ENCODE measurements around the gene SOST. TPM values are rescaled to one million over a fixed set of nuclear protein-coding genes. Genes with fewer than 3 reads are reported as not detected.

Gene SOST
- total RNA-seq, 4 donors from 2014 or later = not detected

DNA sequence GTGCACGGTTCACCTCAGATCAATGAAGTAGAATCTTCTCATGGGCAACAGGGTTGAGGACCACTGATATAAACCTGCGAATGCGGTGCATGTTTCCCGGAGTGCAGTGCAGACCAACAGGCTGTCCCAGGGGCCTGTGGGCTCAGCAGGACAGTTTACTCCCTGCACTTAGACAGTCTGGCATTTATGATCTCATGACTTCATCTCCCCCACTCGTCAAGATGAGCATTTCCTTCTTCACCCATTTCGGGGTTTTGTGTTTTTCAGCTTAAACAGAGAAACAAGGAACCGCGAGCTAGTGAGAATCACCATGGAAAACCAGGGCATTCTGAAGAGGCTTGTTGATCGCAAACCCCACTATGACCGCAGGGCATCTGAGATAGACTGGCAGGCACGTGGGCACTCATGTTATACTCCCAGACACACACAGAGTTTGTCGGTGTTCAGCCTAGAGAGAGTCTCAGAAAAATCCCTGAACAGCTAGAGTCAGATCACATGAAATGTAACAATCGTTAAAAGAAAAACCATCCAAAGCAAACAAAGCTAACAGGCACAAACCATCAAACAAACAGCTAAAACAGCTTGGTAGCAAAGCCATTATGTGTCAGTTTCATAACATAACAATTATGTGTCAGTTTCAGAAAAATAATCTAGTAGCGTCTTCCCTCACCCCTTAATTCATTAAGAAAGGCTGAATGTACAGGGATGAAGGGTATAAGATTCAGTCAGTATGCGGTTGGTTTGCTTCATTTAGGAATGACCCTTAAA lies 24.5 kb upstream of the SOST start:
- TF ChIP-seq, protein P1, sequence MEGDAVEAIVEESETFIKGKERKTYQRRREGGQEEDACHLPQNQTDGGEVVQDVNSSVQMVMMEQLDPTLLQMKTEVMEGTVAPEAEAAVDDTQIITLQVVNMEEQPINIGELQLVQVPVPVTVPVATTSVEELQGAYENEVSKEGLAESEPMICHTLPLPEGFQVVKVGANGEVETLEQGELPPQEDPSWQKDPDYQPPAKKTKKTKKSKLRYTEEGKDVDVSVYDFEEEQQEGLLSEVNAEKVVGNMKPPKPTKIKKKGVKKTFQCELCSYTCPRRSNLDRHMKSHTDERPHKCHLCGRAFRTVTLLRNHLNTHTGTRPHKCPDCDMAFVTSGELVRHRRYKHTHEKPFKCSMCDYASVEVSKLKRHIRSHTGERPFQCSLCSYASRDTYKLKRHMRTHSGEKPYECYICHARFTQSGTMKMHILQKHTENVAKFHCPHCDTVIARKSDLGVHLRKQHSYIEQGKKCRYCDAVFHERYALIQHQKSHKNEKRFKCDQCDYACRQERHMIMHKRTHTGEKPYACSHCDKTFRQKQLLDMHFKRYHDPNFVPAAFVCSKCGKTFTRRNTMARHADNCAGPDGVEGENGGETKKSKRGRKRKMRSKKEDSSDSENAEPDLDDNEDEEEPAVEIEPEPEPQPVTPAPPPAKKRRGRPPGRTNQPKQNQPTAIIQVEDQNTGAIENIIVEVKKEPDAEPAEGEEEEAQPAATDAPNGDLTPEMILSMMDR (IDR thresholded peaks at IDR 0.05; ENCODE audit: low read depth) = no peak

DNA sequence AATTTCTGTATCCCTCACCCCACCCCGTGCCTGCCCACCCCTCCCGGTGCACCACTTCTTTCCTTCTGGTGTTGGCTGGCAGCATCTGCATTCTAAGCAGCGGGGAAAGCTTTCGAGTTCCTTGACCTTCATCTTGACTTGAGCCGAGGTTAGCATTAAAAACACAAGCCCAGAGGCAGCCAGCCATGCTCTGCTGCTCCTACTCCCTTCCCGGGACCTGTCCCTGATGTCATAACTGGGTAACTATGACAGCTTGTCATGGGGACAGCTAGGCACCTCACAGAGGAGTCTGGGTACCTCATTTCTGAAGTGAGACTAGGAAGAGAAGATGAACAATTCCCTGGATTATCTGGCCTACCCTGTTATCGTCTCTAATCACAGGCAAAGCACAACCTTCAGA lies 21.5 kb upstream of the SOST start, which contains the start of gene CFAP97D1:
CFAP97D1 (plus strand) TSS at position 301 of the 400 bp plus-strand sequence; CDS start at position 329, 28 bp downstream.
- TF ChIP-seq, protein P1 (IDR thresholded peaks at IDR 0.05; ENCODE audit: low read depth) = no peak

DNA sequence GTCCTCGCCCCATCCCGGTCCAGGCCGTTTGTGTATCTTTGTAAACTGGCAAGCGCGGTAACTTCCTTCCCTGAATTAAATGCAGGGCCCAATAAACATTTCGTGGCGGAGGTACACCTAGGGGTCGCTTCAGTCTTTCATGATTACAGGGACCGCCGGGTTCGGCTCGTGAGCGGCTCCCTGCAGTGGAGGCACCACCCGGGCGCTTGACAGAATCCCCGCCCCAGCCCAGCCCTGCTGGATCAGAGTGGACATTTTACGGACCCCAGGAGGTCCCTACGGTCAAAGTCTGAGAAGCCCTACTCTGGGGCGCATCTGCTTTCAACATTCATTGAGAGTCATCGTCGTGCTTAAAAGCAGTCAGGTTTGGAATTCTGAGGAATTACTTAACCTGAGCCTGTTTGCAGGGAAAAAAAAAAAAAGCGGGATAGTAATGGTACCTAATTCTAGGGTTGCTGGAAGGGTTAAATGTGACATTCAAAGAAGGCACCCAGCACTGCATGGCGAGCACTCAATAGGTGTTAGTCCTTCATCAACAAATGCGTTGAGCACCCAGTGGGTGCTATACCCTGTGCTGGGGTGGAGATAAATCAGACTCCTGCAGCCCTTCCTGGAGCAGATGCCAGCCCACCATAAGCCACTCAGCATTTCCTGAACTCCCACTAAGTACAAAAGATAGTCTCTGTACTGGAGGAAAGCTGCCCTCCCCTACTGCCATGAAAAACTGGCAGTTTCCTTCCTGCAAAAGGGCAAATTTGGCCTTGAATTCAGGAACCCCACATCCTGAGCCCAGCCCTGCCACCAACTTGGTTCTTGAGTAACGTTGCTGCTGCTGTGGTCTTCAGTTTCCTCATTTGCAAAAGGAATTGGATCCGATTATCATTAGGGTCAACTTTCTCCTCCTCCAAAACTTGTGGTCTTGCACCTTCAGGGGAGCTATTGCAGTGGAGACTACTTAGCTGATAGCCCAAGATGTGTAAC lies 20.8 kb upstream of the SOST start:
- TF ChIP-seq, protein P1 (IDR thresholded peaks at IDR 0.05; ENCODE audit: low read depth) = no peak

DNA sequence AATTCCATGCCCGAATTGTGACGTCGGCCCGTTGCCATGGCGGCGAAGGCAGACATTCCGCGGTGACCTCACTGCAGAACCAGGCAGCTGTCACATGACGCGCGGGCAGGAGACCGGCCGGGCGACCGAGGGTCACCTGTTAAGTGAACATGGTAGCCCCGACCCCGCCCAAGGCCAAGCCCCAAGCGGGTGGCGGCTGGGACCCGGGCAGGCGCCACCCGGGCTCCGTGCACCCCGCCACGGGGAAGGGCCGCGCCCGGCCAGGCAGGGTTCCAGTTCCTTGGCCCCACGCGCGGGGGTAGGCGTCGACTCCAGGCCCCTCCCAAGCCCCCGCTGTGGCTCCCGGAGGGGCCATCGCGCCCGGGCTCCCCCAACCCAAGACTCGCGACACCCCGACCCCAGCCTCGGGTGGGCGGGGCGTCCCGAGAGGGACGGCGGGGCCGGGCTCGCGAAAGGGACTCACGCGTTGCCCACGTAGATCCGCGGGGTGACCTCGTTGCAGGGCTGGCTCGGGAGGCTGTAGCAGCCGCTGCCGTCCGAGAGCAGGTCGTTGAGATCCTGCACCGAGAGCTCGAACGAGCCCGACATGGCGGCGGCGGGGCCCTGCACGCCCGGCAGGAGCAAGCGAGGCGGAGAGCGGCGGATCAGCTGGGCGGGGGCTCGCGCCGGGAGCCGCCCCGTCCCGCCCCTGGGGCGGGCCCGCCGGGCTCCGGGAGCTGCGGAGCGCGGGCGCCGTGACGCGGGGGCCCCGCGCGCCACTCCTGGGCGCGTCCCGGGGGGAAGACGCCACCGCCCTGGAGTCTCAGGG lies 19.9 kb upstream of the SOST start, which contains the start of gene DUSP3:
DUSP3 (minus strand) TSS at position 641 of the 808 bp plus-strand sequence; CDS start at position 588, 53 bp downstream.
- TF ChIP-seq, protein P1 (IDR thresholded peaks at IDR 0.05; ENCODE audit: low read depth) = no peak

DNA sequence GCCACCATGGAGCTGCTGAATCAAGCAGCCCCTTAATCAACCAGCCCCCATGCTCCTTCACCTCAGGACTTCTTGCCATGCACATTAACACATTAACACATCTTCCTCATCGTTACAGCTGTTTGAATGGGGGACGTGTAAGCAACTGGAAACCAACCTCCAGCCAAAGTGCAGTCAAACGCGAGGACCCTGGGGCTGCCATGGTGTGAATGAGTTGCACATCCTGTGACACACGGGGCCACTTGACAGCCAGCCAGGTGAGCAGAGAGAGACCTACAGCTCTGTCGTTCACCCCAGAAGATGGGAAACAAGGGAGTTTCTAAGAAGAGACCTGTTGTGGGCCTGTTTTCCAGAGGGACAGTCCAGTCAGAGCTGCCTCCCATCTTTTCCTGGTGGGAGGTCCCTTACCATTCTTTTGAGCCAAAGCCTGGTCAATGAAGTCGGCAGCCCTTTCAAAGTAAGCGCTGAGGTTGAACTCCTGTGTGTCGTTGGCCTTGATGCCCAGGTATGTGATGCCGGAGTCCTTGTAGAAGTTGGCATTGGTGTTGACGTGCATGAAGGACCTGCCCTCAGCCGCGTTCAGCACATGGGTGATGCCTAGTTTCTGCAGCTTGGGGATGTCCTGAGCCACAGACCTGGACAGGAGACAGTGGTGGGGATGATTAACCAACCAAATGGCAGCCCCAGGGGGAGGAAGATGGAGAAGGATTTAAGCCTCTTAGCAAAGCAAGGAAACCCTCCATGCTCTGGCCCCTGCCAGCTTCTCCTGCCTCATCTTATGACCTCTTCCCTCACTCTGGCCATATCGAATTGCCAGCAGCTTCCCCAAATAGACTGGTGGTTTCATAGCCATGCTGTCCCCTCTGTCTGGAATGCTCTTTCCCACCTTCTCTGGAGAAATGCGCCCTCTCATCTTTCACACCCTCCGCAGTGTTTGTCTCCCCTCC lies 16.0 kb upstream of the SOST start:
- TF ChIP-seq, protein P1 (IDR thresholded peaks at IDR 0.05; ENCODE audit: low read depth) = no peak
